Neuronal stem cell (in vitro differentiated cells): Measurements from ENCODE around the gene LIM2.
"Not testable (repeated sequence)": the region's sequence is repeated elsewhere in the genome, so short reads cannot be mapped to it uniquely, and the experiment has no call there.

Experiments
- DNase-seq: peaks from one replicate; pipeline ENCODE4 v3.0.0-alpha.2; 2013; ENCODE audit warnings: low spot score
- H2AFZ ChIP-seq: one replicate; pipeline ENCODE4 v1.6.1; 2013; ENCODE audit warnings: mild to moderate bottlenecking, low read length, inconsistent platforms
- H2AK5ac ChIP-seq: 2 replicates; pipeline ENCODE4 v1.6.1; 2013; ENCODE audit warnings: low read depth, mild to moderate bottlenecking, inconsistent platforms, low read length, moderate library complexity, mixed read lengths
- H2BK120ac ChIP-seq: 2 replicates; pipeline ENCODE4 v1.6.1; 2013; ENCODE audit warnings: low read depth, mild to moderate bottlenecking, inconsistent platforms, low read length, moderate library complexity, mixed read lengths
- H2BK12ac ChIP-seq: one replicate; pipeline ENCODE4 v1.6.1; 2013; ENCODE audit warnings: low read length, inconsistent platforms
- H2BK15ac ChIP-seq: 2 replicates; pipeline ENCODE4 v1.6.1; 2013; ENCODE audit warnings: mild to moderate bottlenecking, low read length, inconsistent platforms, mixed read lengths
- H2BK5ac ChIP-seq: one replicate; pipeline ENCODE4 v1.6.1; 2013; ENCODE audit warnings: inconsistent platforms, mild to moderate bottlenecking, low read length, moderate library complexity
- H3K14ac ChIP-seq: one replicate; pipeline ENCODE4 v1.6.1; 2013; ENCODE audit warnings: low read length, inconsistent platforms
- H3K18ac ChIP-seq: 2 replicates; pipeline ENCODE4 v1.6.1; 2013; ENCODE audit warnings: low read length, inconsistent platforms
- H3K23ac ChIP-seq: 2 replicates; pipeline ENCODE4 v1.6.1; 2013; ENCODE audit warnings: low read depth, mild to moderate bottlenecking, mixed read lengths, low read length, inconsistent platforms; ENCODE audit not compliant: poor library complexity
- H3K27ac ChIP-seq: replicated peaks from 3 replicates; pipeline ENCODE4 v1.5.1; 2013; ENCODE audit warnings: low read length, inconsistent platforms
- H3K27me3 ChIP-seq, 3 experiments: 2 replicates each; pipeline ENCODE4 v1.6.1; 2013; ENCODE audit warnings: low read length in 3 of 3, mild to moderate bottlenecking in 2 of 3, inconsistent platforms in 1 of 3, low read depth in 1 of 3, mixed read lengths in 1 of 3, moderate library complexity in 1 of 3; ENCODE audit not compliant: control insufficient read depth in 3 of 3, insufficient read depth in 3 of 3
- H3K36me3 ChIP-seq, 2 donors: replicated peaks in 1 of 2; 2 replicates each; pipeline ENCODE4 v1.6.1; 2013; ENCODE audit warnings: low read length in 2 of 2; ENCODE audit not compliant: control insufficient read depth in 2 of 2, insufficient read depth in 2 of 2
- H3K4ac ChIP-seq: 2 replicates; pipeline ENCODE4 v1.6.1; 2013; ENCODE audit warnings: inconsistent platforms, mild to moderate bottlenecking, low read length, moderate library complexity
- H3K4me1 ChIP-seq, 2 donors: 1 replicate in 1 of 2; 2 replicates in 1 of 2; pipeline ENCODE4 v1.6.1; 2013; ENCODE audit warnings: low read length in 2 of 2, low read depth in 1 of 2; ENCODE audit not compliant: control insufficient read depth in 2 of 2, insufficient read depth in 1 of 2
- H3K4me2 ChIP-seq: one replicate; pipeline ENCODE4 v1.6.1; 2013; ENCODE audit warnings: mild to moderate bottlenecking, low read length, inconsistent platforms; ENCODE audit not compliant: insufficient read depth, poor library complexity, severe bottlenecking
- H3K4me3 ChIP-seq, 2 donors: 2 replicates each; pipeline ENCODE4 v1.5.1; 2013; ENCODE audit warnings: low read length in 2 of 2, mild to moderate bottlenecking in 2 of 2, inconsistent platforms in 1 of 2, moderate library complexity in 1 of 2
- H3K79me1 ChIP-seq: one replicate; pipeline ENCODE4 v1.6.1; 2013; ENCODE audit warnings: low read depth, mild to moderate bottlenecking, inconsistent platforms, low read length, moderate library complexity
- H3K9ac ChIP-seq: one replicate; pipeline ENCODE4 v1.6.1; 2013; ENCODE audit warnings: mild to moderate bottlenecking, low read depth, low read length, inconsistent platforms; ENCODE audit not compliant: poor library complexity
- H3K9me3 ChIP-seq, 2 donors: replicated peaks in 1 of 2; 2 replicates each; pipeline versions ENCODE3 to v1.6.1; 2013; ENCODE audit warnings: low read length in 2 of 2, mild to moderate bottlenecking in 2 of 2, inconsistent platforms in 1 of 2, low read depth in 1 of 2, mixed read lengths in 1 of 2, moderate library complexity in 1 of 2; ENCODE audit not compliant: control insufficient read depth in 2 of 2, insufficient read depth in 1 of 2
- H4K8ac ChIP-seq: one replicate; pipeline ENCODE4 v1.6.1; 2013; ENCODE audit warnings: low read depth, mild to moderate bottlenecking, inconsistent platforms, low read length, moderate library complexity
- H4K91ac ChIP-seq: one replicate; pipeline ENCODE4 v1.6.1; 2013; ENCODE audit warnings: low read length, low read depth, mild to moderate bottlenecking, inconsistent platforms; ENCODE audit not compliant: poor library complexity
- WGBS, 2 donors: extraction: QIAGEN DNeasy Blood & Tissue Kit; methylation state at CpG; one replicate each; pipeline ENCODE4 v1.1.7; 2013; ENCODE audit warnings: missing lambda C conversion rate in 2 of 2, mixed read lengths in 1 of 2; ENCODE audit not compliant: insufficient read length in 2 of 2, insufficient replicate concordance in 1 of 2; ENCODE audit errors: extremely low coverage in 2 of 2; 5-methylcytosine and 5-hydroxymethylcytosine counted together

The LIM2 gene

GRCh38 chr19:51397453-51397852 lies 9.7 kb upstream of the LIM2 start:
- not testable (repeated sequence) for H3K23ac ChIP-seq, H2BK5ac ChIP-seq, DNase-seq, H2BK12ac ChIP-seq, H3K4me3 ChIP-seq, H3K9ac ChIP-seq, H2AK5ac ChIP-seq, H3K4me1 ChIP-seq, H3K18ac ChIP-seq, H3K79me1 ChIP-seq, H2AFZ ChIP-seq, H4K91ac ChIP-seq, H2BK120ac ChIP-seq, H2BK15ac ChIP-seq, H3K27ac ChIP-seq, H3K27me3 ChIP-seq, H3K14ac ChIP-seq, H4K8ac ChIP-seq
- peak overlapping the region; percentile 3 for H3K4me2 ChIP-seq
- H3K9me3 ChIP-seq, result peaks cover 0 to 11% of the 10 kb centered on the region in 2 donors
- peaks cover 0 to 15% of the 10 kb centered on the region in 2 donors for H3K36me3 ChIP-seq
- WGBS, 2 donors, result no CpG with 5 or more reads among the region's 9 CpGs
- peak overlapping the region; percentile 14 for H3K4ac ChIP-seq

- Histone ChIP-seq H2BK120ac (no peak overlapping the region), H3K4me3 (no peak overlapping the region), H2BK15ac (no peak overlapping the region), H3K4ac (no peak overlapping the region), H3K9me3 (no peaks in the 10 kb centered on the region), H2BK5ac (no peak overlapping the region), H2AFZ (no peak overlapping the region), H3K18ac (no peak overlapping the region), H3K36me3 (peaks cover 0 to 8% of the 10 kb centered on the region in 2 donors), H3K27ac (no peak overlapping the region), H2AK5ac (no peak overlapping the region), H3K9ac (no peak overlapping the region), H4K8ac (no peak overlapping the region), H3K14ac (no peak overlapping the region), H3K79me1 (no peaks in the 10 kb centered on the region), H2BK12ac (no peak overlapping the region), H4K91ac (no peak overlapping the region), H3K23ac (no peak overlapping the region), H3K4me2 (no peak overlapping the region), H3K4me1 (peaks cover 0 to 8% of the 10 kb centered on the region in 2 donors), H3K27me3 (no peaks in the 10 kb centered on the region)
- WGBS, 2 donors, result no CpG with 5 or more reads among the region's 2 CpGs
- no peak for DNase-seq
Observed at GRCh38 chr19:51396175-51396574, 8.4 kb upstream of the LIM2 start.

DNA sequence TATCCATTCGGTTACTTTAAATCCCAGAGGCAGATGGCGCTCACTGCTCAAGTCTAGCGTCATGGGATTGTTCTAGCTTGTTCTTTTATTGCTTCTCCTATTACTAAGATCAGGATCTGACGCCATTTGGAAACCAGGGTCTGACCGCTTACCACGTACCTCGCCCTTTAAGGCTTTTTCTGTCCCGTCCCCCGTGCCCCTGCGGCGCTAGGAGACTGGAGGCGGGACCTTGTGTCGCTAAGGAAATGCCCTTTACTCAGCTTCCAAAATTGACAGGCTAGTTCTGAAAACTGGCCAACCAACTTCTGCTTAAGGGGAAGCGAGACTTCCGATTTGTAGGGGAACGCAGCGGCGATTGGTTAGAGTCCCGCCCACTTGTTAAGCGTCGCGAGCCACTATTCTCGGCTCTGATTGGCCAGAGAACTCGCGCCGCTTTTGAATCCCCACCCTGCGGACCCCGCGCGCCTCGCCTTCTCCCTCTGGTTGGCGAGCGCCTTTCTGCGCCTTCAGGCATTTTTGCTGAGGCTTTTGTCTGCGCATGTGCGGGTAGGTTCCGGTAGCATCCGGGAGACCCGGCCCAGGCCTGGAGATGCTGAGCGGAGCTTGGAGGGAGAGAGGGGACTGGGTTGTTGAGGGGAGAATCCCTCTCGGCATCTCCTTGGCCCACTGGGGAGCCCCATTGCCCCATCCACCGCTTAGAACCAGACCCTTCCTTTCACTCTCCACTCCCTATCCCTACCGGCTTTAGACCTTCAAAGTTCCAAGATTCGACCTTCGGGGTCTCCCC lies 6.5 kb upstream of the LIM2 start:
- DNase-seq, result peak; percentile 98
- Histone ChIP-seq H2BK5ac (peak overlapping the region; percentile 97), H3K9me3 (no peaks in the 10 kb centered on the region), H4K91ac (no peak overlapping the region), H3K4me3 (peak overlapping the region; percentile 56 to 87), H3K36me3 (no peaks in the 10 kb centered on the region), H3K4me1 (peaks cover 0 to 9% of the 10 kb centered on the region in 2 donors), H3K27me3 (no peaks in the 10 kb centered on the region), H3K9ac (peak overlapping the region; percentile 71), H3K4ac (no peak overlapping the region), H2BK15ac (no peak overlapping the region), H2BK120ac (no peak overlapping the region), H3K4me2 (peak overlapping the region; percentile 63), H4K8ac (no peak overlapping the region), H2AK5ac (no peak overlapping the region), H3K14ac (no peak overlapping the region), H3K18ac (peak overlapping the region; percentile 9), H3K23ac (peak overlapping the region; percentile 86), H2AFZ (peak overlapping the region; percentile 76), H2BK12ac (no peak overlapping the region), H3K79me1 (no peaks in the 10 kb centered on the region), H3K27ac (peak overlapping the region; percentile 84)
- no CpG with 5 or more reads among the region's 45 CpGs for WGBS, 2 donors

DNA sequence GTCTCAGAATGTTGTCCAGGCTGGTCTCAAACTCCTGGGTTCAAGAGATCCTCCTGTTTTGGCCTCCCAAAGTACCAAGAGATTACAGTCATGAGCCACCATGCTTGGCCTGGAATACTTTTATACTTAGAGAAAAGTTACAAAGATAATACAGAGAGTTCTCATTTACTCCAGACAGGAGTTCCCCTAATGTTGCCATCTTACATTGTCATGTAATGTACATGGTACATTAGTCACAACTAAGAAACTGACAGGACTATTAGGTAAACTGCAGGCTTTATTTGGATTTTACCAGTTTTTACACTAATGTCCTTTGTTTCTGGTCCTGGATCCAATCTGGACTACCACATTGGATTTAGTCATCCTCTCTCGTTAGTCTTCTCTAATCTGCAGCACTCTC lies 4.9 kb upstream of the LIM2 start:
- Histone ChIP-seq H3K36me3 (no peaks in the 10 kb centered on the region), H4K8ac (no peak overlapping the region), H2BK5ac (no peak overlapping the region), H2BK15ac (no peak overlapping the region), H3K4me1 (peaks cover 8 to 19% of the 10 kb centered on the region in 2 donors), H3K14ac (no peak overlapping the region), H3K4me2 (no peak overlapping the region), H4K91ac (no peak overlapping the region), H3K18ac (no peak overlapping the region), H2BK120ac (no peak overlapping the region), H2AFZ (no peak overlapping the region), H2AK5ac (no peak overlapping the region), H3K23ac (no peak overlapping the region), H3K27me3 (no peaks in the 10 kb centered on the region), H3K9ac (no peak overlapping the region), H3K4ac (no peak overlapping the region), H2BK12ac (no peak overlapping the region), H3K79me1 (no peaks in the 10 kb centered on the region), H3K27ac (no peak overlapping the region), H3K4me3 (no peak overlapping the region), H3K9me3 (no peaks in the 10 kb centered on the region)
- no CpG with 5 or more reads among the region's 1 CpG for WGBS, 2 donors
- DNase-seq, result no peak
